Measurements from ENCODE around the gene CELA1. TPM values are rescaled to one million over a fixed set of nuclear protein-coding genes. Genes with fewer than 3 reads are reported as not detected.

Gene CELA1
- total RNA-seq, 1 experiment from 2014 or later = not detected

GRCh38 chr12:51370667-51371066, 24.2 kb upstream of the CELA1 start:
- DNase-seq (ENCODE audit: low spot score) (no peak), ATAC-seq (no peak)
- ChIA-PET POLR2A (interaction anchor here (0.5 kb wide), 1 partner anchor 78 kb away, joined by 3 read pairs; no protein-coding TSS in a partner anchor), CTCF (interaction anchor here (1.2 kb wide), 3 partner anchors 50 to 147 kb away, joined by 3 to 6 read pairs (median 3); no protein-coding TSS in a partner anchor)
- TF ChIP-seq HMGA2 (CRISPR knock-in tag; IDR thresholded peaks at IDR 0.05) (0 out of 2 replicates have a peak, but pooled peaks have one; percentile 55), ATF3 (CRISPR knock-in tag; conservative IDR thresholded peaks at IDR 0.05) (no peak)
- H3K4me1 Mint-ChIP-seq = peaks cover 28% of the 10 kb centered on the region
- H3K36me3 Mint-ChIP-seq = peaks cover 25% of the 10 kb centered on the region
- no peaks in the 10 kb centered on the region for H3K27me3 Mint-ChIP-seq (ENCODE audit: low read depth)
- H3K9me3 Mint-ChIP-seq = no peaks in the 10 kb centered on the region
- no peak overlapping the region for H3K4me3 Mint-ChIP-seq
- H3K27ac Mint-ChIP-seq = 0 out of 2 replicates have a peak overlapping the region, but pooled peaks have one; percentile 40

GRCh38 chr12:51369581-51369980, 23.1 kb upstream of the CELA1 start:
- Mint-ChIP-seq H3K27ac (peak overlapping the region; percentile 30), H3K27me3 (ENCODE audit: low read depth) (no peaks in the 10 kb centered on the region), H3K4me1 (peaks cover 28% of the 10 kb centered on the region), H3K9me3 (no peaks in the 10 kb centered on the region), H3K36me3 (peaks cover 18% of the 10 kb centered on the region), H3K4me3 (no peak overlapping the region)
- ATAC-seq (no peak), DNase-seq (ENCODE audit: low spot score) (no peak)
- no peak for TF ChIP-seq E2F4 (CRISPR knock-in tag; IDR thresholded peaks at IDR 0.05; ENCODE audit: borderline replicate concordance, low read depth)
- TF ChIP-seq NR3C1 (CRISPR knock-in tag; conservative IDR thresholded peaks at IDR 0.05; ENCODE audit: low read depth) = no peak
- no peak for TF ChIP-seq KAT7 (CRISPR knock-in tag; IDR thresholded peaks at IDR 0.05; ENCODE audit: borderline replicate concordance)
- no peak for TF ChIP-seq ZNF532 (CRISPR knock-in tag; IDR thresholded peaks at IDR 0.05; ENCODE audit: borderline replicate concordance)
- TF ChIP-seq MYBL2 (CRISPR knock-in tag; IDR thresholded peaks at IDR 0.05) = no peak
- TF ChIP-seq CDX4 (CRISPR knock-in tag; IDR thresholded peaks at IDR 0.05; ENCODE audit: borderline replicate concordance) = no peak
- TF ChIP-seq ESRRA (CRISPR knock-in tag; IDR thresholded peaks at IDR 0.05; ENCODE audit: borderline replicate concordance) = no peak
- TF ChIP-seq AFF4 (CRISPR knock-in tag; IDR thresholded peaks at IDR 0.05; ENCODE audit: borderline replicate concordance) = no peak
- TF ChIP-seq TEAD1 (CRISPR knock-in tag; IDR thresholded peaks at IDR 0.05) = no peak
- TF ChIP-seq CREM (CRISPR knock-in tag; IDR thresholded peaks at IDR 0.05) = no peak
- TF ChIP-seq NR2C2 (CRISPR knock-in tag; IDR thresholded peaks at IDR 0.05) = no peak
- no peak for TF ChIP-seq FOXP4 (CRISPR knock-in tag; IDR thresholded peaks at IDR 0.05)
- TF ChIP-seq NFE2L1 (CRISPR knock-in tag; IDR thresholded peaks at IDR 0.05) = no peak
- TF ChIP-seq RELA (CRISPR knock-in tag; IDR thresholded peaks at IDR 0.05; ENCODE audit: borderline replicate concordance) = no peak
- no peak for TF ChIP-seq ZBTB43 (CRISPR knock-in tag; IDR thresholded peaks at IDR 0.05)
- no peak for TF ChIP-seq CTCF (IDR thresholded peaks at IDR 0.05)
- TF ChIP-seq ZNF416 (CRISPR knock-in tag; IDR thresholded peaks at IDR 0.05) = no peak
- POLR2A ChIA-PET = no interaction called here
- CTCF ChIA-PET = no interaction called here
